Lung (tissue), 12 donors: Measurements from ENCODE around the gene ASAP2. TPM values are rescaled to one million over a fixed set of nuclear protein-coding genes. Genes with fewer than 3 reads are reported as not detected.

Experiments
- ATAC-seq: fragments of 200-7000 bp; cut with Tn5 transposase; one replicate; pipeline ENCODE4 v1.9.1; 2020; ENCODE audit warnings: moderate number of reproducible peaks; ENCODE audit not compliant: insufficient read depth, low FRiP score
- DNase-seq, 3 donors: peaks; one replicate each; pipeline ENCODE4 v3.0.0-alpha.2; 2013 to 2017
- H3K27ac ChIP-seq, 2 donors: one replicate each; pipeline ENCODE4 v1.5.1; 2013; ENCODE audit warnings: mild to moderate bottlenecking in 2 of 2, moderate library complexity in 2 of 2, control low read depth in 1 of 2, inconsistent platforms in 1 of 2, low read depth in 1 of 2, low read length in 1 of 2
- H3K27me3 ChIP-seq, 3 donors: one replicate each; pipeline ENCODE4 v1.5.1; 2013; ENCODE audit warnings: low read length in 2 of 3; ENCODE audit not compliant: control insufficient read depth in 3 of 3, insufficient read depth in 3 of 3
- H3K36me3 ChIP-seq, 4 donors: one replicate each; pipeline ENCODE4 v1.5.1; 2013; ENCODE audit warnings: low read length in 4 of 4, mild to moderate bottlenecking in 1 of 4, moderate library complexity in 1 of 4; ENCODE audit not compliant: control insufficient read depth in 4 of 4, insufficient read depth in 4 of 4
- H3K4me1 ChIP-seq, 5 donors: one replicate each; pipeline ENCODE4 v1.5.1; 2013; ENCODE audit warnings: low read length in 5 of 5, mild to moderate bottlenecking in 2 of 5, moderate library complexity in 1 of 5; ENCODE audit not compliant: control insufficient read depth in 5 of 5, insufficient read depth in 5 of 5
- H3K4me3 ChIP-seq: one replicate; pipeline ENCODE4 v1.5.1; 2013; ENCODE audit warnings: mild to moderate bottlenecking, control low read depth, moderate library complexity
- H3K9ac ChIP-seq, 2 donors: one replicate each; pipeline ENCODE4 v1.5.1; 2013; ENCODE audit warnings: low read length in 2 of 2, control low read depth in 1 of 2; ENCODE audit not compliant: insufficient read depth in 1 of 2
- H3K9me3 ChIP-seq, 4 donors: one replicate each; pipeline ENCODE4 v1.5.1; 2013; ENCODE audit warnings: low read length in 3 of 4, mild to moderate bottlenecking in 1 of 4, moderate library complexity in 1 of 4; ENCODE audit not compliant: control insufficient read depth in 4 of 4, insufficient read depth in 3 of 4
- CTCF ChIP-seq: IDR thresholded peaks from 2 replicates; pipeline ENCODE4 v1.5.1; 2012; ENCODE audit warnings: mild to moderate bottlenecking; ENCODE audit errors: control extremely low read depth, extremely low read depth
- WGBS, 2 donors: extraction: QIAGEN DNeasy Blood & Tissue Kit; methylation state at CpG; one replicate each; pipeline ENCODE4 v1.1.7; 2013; 5-methylcytosine and 5-hydroxymethylcytosine counted together
- polyA plus RNA-seq, 2 donors: library from polyadenylated mRNA; stranded (reverse); fragments of 200-250 nt; gene quantifications; one replicate each; pipeline ENCODE4 v1.2.1, GENCODE V29; 2013
- total RNA-seq, 2 donors: library from RNA; depleted of rRNA in 1 of 2; stranded (reverse); fragments of >200 nt in 1 of 2; gene quantifications; one replicate each; pipeline ENCODE4 v1.2.1, GENCODE V29; 2014 to 2021
- donor health status: control.
- donor health status: control.
- donor health status: Bipolar disorder and iron deficiency.
- donor health status: healthy.
- donor health status: DM: yes; HTN: yes; CAD: no.

Gene ASAP2
- total and polyA plus RNA-seq, 4 donors, result 7.4 to 30.9 (median 17.0) TPM

GRCh38 chr2:9434489-9434888 lies 227.9 kb downstream of the ASAP2 start:
- DNase-seq (no peak), ATAC-seq (no peak)
- 83 to 87% methylated on average over 2 of the region's 2 CpGs for WGBS, 2 donors

GRCh38 chr2:9439536-9439935 lies 232.9 kb downstream of the ASAP2 start:
- no peak overlapping the region for H3K4me3 ChIP-seq
- no peak for ATAC-seq
- no peaks in the 10 kb centered on the region for H3K4me1 ChIP-seq
- H3K9ac ChIP-seq, result no peak overlapping the region
- TF ChIP-seq CTCF, result no peak
- no peaks in the 10 kb centered on the region for H3K9me3 ChIP-seq
- H3K36me3 ChIP-seq, result peaks cover 22 to 42% (median 32%) of the 10 kb centered on the region in 4 donors
- 97 to 100% methylated on average over 1 of the region's 1 CpG for WGBS, 2 donors
- DNase-seq, result no peak
- no peak overlapping the region for H3K27ac ChIP-seq
- H3K27me3 ChIP-seq, result no peaks in the 10 kb centered on the region

More at GRCh38 chr2:9434489-9434888, 227.9 kb downstream of the ASAP2 start:
- no peaks in the 10 kb centered on the region for H3K27me3 ChIP-seq
- no peak for TF ChIP-seq CTCF
- H3K36me3 ChIP-seq, result peaks cover 20 to 51% (median 27%) of the 10 kb centered on the region in 4 donors
- no peak overlapping the region for H3K9ac ChIP-seq
- H3K4me1 ChIP-seq, result no peaks in the 10 kb centered on the region
- H3K27ac ChIP-seq, result no peak overlapping the region
- no peaks in the 10 kb centered on the region for H3K9me3 ChIP-seq
- H3K4me3 ChIP-seq, result no peak overlapping the region

- H3K9ac ChIP-seq, result no peak overlapping the region
- ATAC-seq, result no peak
- no peaks in the 10 kb centered on the region for H3K27me3 ChIP-seq
- 96 to 100% methylated on average over 1 of the region's 1 CpG for WGBS, 2 donors
- no peaks in the 10 kb centered on the region for H3K4me1 ChIP-seq
- no peak overlapping the region for H3K27ac ChIP-seq
- no peak for DNase-seq
- H3K36me3 ChIP-seq, result peaks cover 24 to 41% (median 33%) of the 10 kb centered on the region in 4 donors
- H3K4me3 ChIP-seq, result no peak overlapping the region
- TF ChIP-seq CTCF, result no peak
- no peaks in the 10 kb centered on the region for H3K9me3 ChIP-seq
Observed at GRCh38 chr2:9440058-9440727, 233.6 kb downstream of the ASAP2 start.

- no peak for TF ChIP-seq CTCF
- H3K9me3 ChIP-seq, result no peaks in the 10 kb centered on the region
- peaks cover 26 to 46% (median 38%) of the 10 kb centered on the region in 4 donors for H3K36me3 ChIP-seq
- no peak overlapping the region for H3K9ac ChIP-seq
- H3K27ac ChIP-seq, result no peak overlapping the region
- no peaks in the 10 kb centered on the region for H3K4me1 ChIP-seq
- H3K27me3 ChIP-seq, result no peaks in the 10 kb centered on the region
- DNase-seq, result no peak
- 78 to 79% methylated on average over 3 of the region's 3 CpGs for WGBS, 2 donors
- H3K4me3 ChIP-seq, result no peak overlapping the region
- ATAC-seq, result no peak
Observed at GRCh38 chr2:9441556-9441955, 234.9 kb downstream of the ASAP2 start.
